Measurements from ENCODE around the gene ATP2B2.
A peak's percentile ranks its signal among the peaks of the same experiment; 100 is the strongest.
"Not testable (repeated sequence)": the region's sequence is repeated elsewhere in the genome, so short reads cannot be mapped to it uniquely, and the experiment has no call there.

The ATP2B2 gene

DNA sequence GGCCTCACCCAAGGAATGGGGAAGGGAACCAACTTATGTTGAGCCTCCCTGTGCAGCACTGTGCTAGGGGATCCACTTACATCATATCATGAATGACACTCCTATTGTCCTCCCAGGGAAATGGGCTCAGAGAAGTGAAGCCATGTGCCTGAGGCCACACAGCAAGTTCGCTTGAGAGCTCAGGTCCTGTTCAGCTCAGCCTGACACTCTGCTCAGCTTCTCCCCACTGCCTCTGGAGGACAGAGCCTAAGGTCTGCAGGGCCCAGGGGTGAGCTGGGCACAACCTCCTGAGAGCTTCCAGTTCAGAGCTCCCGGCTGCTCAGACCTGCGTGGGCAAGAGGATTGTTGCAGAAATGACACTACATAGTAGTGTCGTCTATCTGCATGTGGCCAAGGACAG lies 108.5 kb downstream of the ATP2B2 start:
- DNase-seq = no peak

DNA sequence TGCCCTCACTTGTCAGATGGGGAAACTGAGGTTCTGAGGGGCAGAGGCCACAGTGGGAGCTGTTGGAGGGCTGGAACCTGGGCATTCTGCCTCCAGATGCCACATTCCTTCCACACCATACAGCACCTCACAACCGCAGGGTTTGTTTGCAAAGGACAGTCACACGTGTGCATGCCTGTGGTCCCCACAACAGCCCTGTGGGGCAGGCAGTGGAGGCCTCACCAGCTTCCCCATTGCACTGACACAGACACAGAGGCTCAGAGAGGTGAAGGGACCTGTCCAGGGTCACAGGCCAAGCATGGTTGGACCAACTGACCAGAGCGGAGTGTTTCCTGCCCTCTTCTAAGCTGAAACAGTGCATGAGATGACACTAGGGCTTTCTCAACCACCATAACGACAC lies 109.3 kb downstream of the ATP2B2 start:
- no peak for DNase-seq

DNA sequence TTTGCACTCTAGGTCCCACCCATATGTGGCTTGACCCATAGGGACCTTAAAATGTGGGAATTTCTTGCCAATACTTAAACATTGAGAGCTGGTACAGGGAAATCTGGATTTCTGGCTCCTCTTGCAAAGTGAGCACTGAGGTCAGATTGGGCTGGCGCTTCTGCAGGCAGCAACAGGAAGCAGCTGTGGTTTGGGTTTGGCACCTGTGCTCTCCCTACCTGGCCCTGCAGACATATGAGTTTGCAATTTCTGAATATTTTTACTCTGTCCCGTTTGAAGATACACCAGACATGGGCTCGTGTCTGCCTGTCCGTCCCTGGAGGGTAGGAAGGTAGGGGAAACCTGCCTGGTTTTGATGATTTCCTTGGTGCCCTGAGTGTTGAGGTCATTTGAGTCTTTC lies 109.7 kb downstream of the ATP2B2 start:
- DNase-seq = peak; percentile 69

DNA sequence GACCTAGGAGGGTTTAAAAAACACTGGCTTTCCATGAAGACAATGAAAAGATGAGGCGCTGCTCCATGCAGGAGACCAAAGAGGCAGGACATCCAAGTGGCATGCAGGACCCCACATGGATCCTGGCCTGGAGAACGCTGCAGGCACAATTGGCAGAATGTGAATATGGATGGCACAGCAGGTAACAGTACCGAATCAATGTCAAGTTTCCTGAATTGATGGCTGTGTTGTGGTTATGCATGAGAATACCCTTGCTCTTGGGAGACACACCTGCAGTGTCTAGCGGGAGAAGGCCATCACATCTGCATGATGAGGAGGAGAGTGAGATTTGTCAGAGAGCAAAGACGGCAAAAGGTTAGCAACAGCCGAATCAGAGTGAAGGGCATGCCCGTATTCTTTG lies 110.2 kb downstream of the ATP2B2 start:
- no peak for DNase-seq

- no peak for DNase-seq
Measured at GRCh38 chr3:10394491-10395025, 110.8 kb downstream of the ATP2B2 start.

DNA sequence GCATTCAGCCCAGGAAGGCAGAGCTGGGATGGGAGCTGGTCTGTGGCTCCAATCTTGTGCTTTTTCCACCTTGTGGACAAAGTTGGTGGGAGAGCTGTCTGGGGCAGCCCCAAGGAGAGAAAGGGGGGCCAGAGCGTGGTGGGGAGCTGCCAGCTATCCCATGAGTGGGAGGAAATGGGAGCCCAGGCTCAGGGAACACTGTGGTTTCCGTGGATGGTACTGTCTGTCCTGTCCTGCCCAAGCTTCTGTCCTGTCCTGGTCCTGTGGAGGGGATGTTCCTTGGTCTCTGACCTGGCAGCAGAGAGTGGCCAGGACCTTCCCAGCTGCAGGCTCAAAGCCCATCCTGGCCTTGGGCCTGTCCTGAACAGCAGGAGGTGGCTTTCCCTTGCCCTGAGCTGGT lies 111.9 kb downstream of the ATP2B2 start:
- no peak for DNase-seq

GRCh38 chr3:10392906-10393461 lies 112.4 kb downstream of the ATP2B2 start:
- DNase-seq = no peak

DNA sequence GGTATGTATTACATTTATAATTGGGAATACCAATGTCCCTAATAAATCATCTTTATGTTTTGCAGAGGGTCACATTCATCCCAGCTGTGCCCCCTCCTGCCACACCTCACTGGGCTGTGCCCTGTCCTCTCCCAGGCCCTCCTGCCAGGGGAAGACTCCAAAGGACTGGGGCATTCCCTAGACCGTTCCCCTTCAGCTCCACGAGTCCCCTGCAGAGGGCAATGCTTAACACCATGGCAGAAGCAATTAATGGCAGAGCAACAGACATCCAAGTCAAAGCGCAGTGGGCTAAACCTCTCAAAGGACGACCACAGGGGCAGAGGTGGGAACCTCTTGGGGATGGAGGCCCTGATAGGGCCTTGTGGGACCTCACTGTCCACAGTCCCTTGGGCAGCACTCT lies 113.1 kb downstream of the ATP2B2 start:
- no peak for DNase-seq

GRCh38 chr3:10391391-10391790 lies 114.0 kb downstream of the ATP2B2 start:
- DNase-seq = no peak

GRCh38 chr3:10390641-10391373 lies 114.6 kb downstream of the ATP2B2 start:
- DNase-seq = no peak

- DNase-seq = no peak
Measured at GRCh38 chr3:10389995-10390394, 115.4 kb downstream of the ATP2B2 start.

DNA sequence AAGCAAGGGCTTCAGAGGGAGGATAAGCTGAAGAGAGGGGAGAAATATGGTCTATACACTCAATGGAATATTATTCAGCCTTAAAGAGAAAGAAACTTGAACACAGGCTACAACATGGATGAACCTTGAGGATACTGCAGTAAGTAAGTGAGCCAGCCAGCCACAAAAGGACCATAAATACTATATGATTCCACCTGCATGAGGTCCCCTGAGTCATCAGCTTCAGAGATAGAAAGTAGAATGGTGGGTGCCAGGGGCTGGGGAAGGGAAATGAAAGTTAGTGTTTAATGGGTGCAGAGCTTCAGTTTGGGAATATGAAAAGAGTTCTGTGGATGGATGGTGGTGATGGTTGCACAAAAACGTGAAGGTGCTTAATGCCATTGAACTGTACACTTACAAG lies 116.0 kb downstream of the ATP2B2 start:
- no peak for DNase-seq

DNA sequence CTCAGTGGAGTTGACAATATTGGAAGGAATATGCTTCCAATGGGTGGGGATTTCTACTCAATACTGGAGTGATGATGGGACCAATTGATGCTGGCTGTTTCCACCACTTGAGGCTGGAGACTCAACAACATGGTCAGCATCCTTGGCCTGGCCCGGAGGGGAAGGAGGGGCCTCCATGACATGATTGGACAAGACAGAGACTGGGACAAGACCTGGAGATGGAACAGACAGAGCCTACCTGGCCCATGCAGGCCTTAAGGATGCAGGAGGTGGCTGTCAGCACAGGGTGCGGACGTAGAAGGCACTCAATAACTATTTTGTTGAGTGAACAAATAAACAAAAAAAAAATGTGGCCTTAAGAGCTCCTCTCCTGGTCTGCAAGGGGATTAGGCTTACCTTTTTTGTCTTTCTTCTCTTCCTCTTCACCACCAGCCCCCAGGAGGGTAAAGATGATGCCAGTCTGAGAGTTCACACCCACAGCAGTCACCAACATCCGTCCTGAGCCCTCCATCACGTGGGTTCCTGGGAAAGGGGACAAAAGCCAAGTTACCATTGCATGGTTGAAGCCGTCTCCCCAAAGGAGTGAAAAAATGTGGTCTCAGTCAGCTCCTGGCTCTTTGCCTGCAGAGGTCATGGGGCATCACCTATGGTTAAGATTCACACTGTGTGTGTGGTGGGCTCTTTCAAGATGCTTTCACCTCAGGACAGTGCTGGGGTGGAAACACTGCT lies 117.3 kb downstream of the ATP2B2 start:
- DNase-seq = no peak

- DNase-seq = no peak
Measured at GRCh38 chr3:10386121-10386520, 119.3 kb downstream of the ATP2B2 start.

DNA sequence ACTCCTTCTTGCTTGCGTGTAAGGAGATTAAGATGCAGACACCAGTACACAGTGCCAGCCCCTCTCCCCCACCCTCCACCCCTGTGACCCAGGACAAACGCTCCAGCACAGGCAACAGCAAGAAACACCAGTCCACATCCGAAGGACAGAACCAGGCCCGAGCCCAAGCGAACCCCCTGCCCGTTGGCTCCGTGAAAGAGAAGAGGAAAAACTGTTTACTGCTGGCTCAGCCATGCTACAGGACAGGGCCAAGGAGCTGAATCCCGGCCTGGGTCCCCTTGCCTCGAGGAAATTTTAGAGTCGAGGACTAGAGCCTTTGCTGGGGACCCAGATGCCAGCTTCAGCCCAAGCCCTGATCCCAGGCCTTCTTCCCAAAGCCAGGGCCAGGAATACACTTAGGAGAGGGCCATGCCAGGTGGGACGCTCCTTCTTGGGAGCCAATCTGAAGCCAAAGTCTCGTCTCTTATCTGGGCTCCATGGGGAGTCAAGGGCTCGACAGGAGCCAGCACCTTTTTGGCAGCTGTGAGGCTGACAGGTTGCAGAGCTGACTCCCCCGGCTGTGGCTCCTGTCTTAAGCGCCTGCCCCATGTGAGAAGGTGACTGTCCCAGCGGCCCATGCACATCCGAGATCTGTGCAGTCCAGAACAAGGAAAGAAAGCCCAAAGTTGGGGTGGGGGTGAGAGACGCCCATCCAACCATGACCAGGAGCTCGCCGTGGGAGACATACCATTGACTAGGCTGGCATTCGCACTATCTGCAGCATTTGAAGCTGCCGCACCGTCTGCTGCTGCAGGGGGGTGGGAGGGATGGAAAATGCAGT lies 120.6 kb downstream of the ATP2B2 start:
- DNase-seq = no peak

DNA sequence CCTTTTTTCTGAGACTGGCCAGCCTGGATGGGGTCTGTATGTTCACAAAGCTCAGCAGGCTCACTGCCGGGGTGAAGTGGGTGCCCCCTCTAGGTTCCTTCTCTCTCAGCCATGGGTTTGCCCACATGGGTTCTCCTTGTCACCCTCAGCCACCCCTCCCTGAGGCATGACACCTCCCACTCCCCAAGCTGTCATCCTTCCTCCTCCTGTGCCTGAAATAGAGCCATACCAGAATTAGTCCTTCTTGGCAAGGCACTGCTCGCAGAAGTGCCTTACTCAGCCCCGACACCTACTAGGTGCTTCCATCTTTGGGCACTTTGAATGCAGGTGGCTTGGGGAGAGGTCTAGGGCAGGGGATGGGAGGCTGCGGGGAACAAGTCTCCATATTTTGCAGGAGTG lies 121.5 kb downstream of the ATP2B2 start:
- DNase-seq = no peak

DNA sequence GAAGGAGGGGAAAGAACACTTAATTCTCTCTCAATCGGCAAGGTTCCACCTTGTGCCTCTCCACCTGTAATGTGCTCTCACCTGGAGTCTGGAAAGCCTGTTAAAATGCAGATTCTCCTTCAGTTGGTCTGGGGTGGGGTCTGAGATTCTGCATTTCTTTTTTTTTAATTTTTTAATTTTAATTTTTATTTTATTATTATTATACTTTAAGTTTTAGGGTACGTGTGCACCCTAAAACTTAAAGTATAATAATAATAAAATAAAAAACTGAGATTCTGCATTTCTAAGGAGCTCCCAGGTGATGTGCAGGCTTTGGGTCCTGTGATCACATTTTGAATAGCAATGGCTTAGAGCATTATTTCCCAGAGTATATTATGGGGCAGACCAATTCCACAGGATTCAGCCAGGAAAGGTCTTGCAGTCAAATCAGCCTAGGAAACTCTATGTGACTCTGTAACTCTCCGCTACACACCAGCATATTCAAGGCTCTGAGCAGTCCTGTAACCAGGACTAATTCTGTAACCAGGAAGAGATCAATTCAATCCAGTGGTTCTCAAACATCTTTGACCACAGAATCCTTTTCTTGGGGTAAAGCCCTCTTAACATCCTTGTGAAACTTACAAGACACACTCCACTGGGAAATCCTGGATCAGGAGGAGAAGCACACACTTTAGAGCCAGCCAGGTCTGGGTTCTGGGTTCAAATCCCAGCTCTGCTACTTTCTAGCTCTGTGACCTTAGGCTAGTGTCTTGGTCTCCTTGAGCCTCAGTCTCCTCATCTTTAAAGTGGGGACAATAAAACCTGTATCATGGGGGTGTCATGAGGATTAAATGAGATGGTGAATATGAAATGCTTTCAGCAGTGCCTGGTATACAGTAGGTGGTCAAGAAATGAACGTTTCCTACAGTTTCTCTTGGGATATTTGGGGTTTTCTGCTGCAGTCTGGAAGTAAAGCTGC lies 122.2 kb downstream of the ATP2B2 start:
- DNase-seq = no peak

GRCh38 chr3:10382445-10382844 lies 122.9 kb downstream of the ATP2B2 start:
- not testable (repeated sequence) for DNase-seq

- no peak for DNase-seq
Measured at GRCh38 chr3:10381336-10381735, 124.0 kb downstream of the ATP2B2 start.

GRCh38 chr3:10380906-10381305 lies 124.5 kb downstream of the ATP2B2 start:
- DNase-seq = no peak

DNA sequence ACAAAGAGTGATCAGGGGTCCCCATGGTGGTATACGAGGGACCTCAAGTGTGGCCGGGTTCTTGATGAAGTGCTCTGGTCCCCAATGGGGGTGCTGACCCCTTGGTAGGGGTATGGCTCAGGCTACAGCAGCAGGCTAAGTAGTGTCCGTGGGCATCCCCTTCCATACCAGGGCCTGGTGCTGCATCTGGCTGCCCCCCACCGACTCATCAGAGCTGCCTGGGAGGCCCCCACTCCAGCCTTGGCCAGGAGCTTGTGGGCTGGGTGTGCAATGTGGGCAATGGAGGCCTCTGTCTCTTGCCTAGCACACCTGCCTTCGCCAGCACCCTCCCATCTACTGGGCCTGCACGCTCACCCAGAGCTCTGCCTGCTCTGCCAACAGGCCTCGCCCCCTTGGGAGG lies 125.4 kb downstream of the ATP2B2 start:
- no peak for DNase-seq

DNA sequence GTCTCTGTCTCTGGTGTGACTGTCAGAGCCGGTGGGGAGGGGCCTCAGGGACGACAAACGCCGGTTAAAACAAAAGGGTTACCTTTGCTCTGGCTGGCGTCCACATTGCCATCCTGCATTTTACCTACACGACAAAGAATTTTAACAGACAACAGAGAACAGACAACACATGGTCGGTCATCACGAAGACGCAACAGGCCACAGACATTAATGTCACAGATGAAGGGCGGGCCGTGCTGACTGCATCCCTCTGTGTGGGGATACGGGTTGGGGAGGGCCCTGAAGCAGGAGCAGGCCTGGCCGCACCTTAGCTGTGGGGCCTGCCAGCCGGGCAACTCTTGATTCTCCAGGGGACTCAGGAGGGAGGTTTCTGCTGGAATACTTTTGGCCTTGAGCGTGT lies 126.2 kb downstream of the ATP2B2 start:
- no peak for DNase-seq

Data from activated effector memory CD4-positive, alpha-beta T cell treated with anti-CD3 and anti-CD28 coated beads, Interleukin-2, amount 50 U/mL, for 16 hours (primary cell).